GM19467 (cell line): ENCODE measurements around the gene ATOH7.
"Not testable (repeated sequence)": the region's sequence is repeated elsewhere in the genome, so short reads cannot be mapped to it uniquely, and the experiment has no call there.

Source experiments
- ATAC-seq: cut with Tn5 transposase; IDR thresholded peaks from one replicate; pipeline ENCODE4 v1.9.1; 2021; ENCODE audit warnings: mild to moderate bottlenecking, moderate library complexity; ENCODE audit not compliant: unreplicated experiment

The ATOH7 gene

GRCh38 chr10:68231817-68232251 lies at the start of gene ATOH7:
ATOH7 (minus strand) TSS chr10:68232113; CDS start chr10:68231677, 436 bp downstream.
- no peak for ATAC-seq

GRCh38 chr10:68280758-68281157 lies 48.8 kb upstream of the ATOH7 start:
- no peak for ATAC-seq

GRCh38 chr10:68278906-68279753 lies 47.2 kb upstream of the ATOH7 start:
- not testable (repeated sequence) for ATAC-seq

- ATAC-seq = not testable (repeated sequence)
These were observed 45.9 kb upstream of the ATOH7 start for GRCh38 chr10:68277814-68278213.

GRCh38 chr10:68276224-68276623 lies 44.3 kb upstream of the ATOH7 start:
- no peak for ATAC-seq

- no peak for ATAC-seq
These were observed 43.8 kb upstream of the ATOH7 start for GRCh38 chr10:68275600-68276126.

GRCh38 chr10:68272833-68273232 lies 40.9 kb upstream of the ATOH7 start:
- ATAC-seq = no peak

- no peak for ATAC-seq
These were observed 39.4 kb upstream of the ATOH7 start for GRCh38 chr10:68271196-68271882.

- ATAC-seq = no peak
These were observed 37.8 kb upstream of the ATOH7 start for GRCh38 chr10:68269562-68270290.

GRCh38 chr10:68261132-68261856 lies 29.4 kb upstream of the ATOH7 start:
- no peak for ATAC-seq

- no peak for ATAC-seq
These were observed 21.4 kb upstream of the ATOH7 start for GRCh38 chr10:68253346-68253745.

GRCh38 chr10:68251625-68252495 lies 19.9 kb upstream of the ATOH7 start:
- ATAC-seq = no peak

- ATAC-seq = no peak
These were observed 19.2 kb upstream of the ATOH7 start for GRCh38 chr10:68251151-68251550.

GRCh38 chr10:68249297-68249696 lies 17.4 kb upstream of the ATOH7 start:
- ATAC-seq = no peak

GRCh38 chr10:68247931-68248330 lies 16.0 kb upstream of the ATOH7 start:
- ATAC-seq = no peak

- ATAC-seq = not testable (repeated sequence)
These were observed 14.5 kb upstream of the ATOH7 start for GRCh38 chr10:68246397-68246796.

GRCh38 chr10:68242051-68242450 lies 10.1 kb upstream of the ATOH7 start:
- ATAC-seq = no peak

GRCh38 chr10:68239596-68240150 lies 7.8 kb upstream of the ATOH7 start:
- no peak for ATAC-seq

- ATAC-seq = no peak
These were observed 7.2 kb upstream of the ATOH7 start for GRCh38 chr10:68239069-68239468.
